SK-N-SH treated with all-trans-retinoic acid at 6 μM for 48 hours (cell line): ENCODE results near the gene CAMK4.

Source experiments
- ATAC-seq: fragments of 200-7000 bp; cut with Tn5 transposase; 3 replicates; pipeline ENCODE4 v1.9.1; 2020; ENCODE audit warnings: mild to moderate bottlenecking, moderate library complexity
- ARNTL ChIP-seq: fragments of 450-650 bp; formaldehyde crosslinking; IDR thresholded peaks from 2 replicates; pipeline ENCODE4 v1.5.0; 2020; ENCODE audit warnings: low read depth, mild to moderate bottlenecking, moderate library complexity, borderline replicate concordance
- BACH2 ChIP-seq: fragments of 250-450 bp; sonication (Bioruptor Pico); IDR thresholded peaks from 2 replicates; pipeline ENCODE4 v1.9.0; 2021; ENCODE audit warnings: mild to moderate bottlenecking, borderline replicate concordance
- CSDC2 ChIP-seq: fragments of 250-450 bp; sonication (Bioruptor Pico); IDR thresholded peaks from 2 replicates; pipeline ENCODE4 v1.5.0; 2020; ENCODE audit warnings: mild to moderate bottlenecking, moderate library complexity
- CSRNP3 ChIP-seq: fragments of 250-450 bp; sonication (Bioruptor Pico); IDR thresholded peaks from 2 replicates; pipeline ENCODE4 v1.5.1; 2021; ENCODE audit warnings: mild to moderate bottlenecking, moderate library complexity
- GLIS3 ChIP-seq: fragments of 250-450 bp; sonication (Bioruptor Pico); IDR thresholded peaks from 2 replicates; pipeline ENCODE4 v1.5.0; 2020; ENCODE audit warnings: mild to moderate bottlenecking, moderate library complexity
- ISL1 ChIP-seq: fragments of 250-450 bp; sonication (Bioruptor Pico); IDR thresholded peaks from 2 replicates; pipeline ENCODE4 v2.1.2; 2022; ENCODE audit warnings: mild to moderate bottlenecking, moderate library complexity
- OSR1 ChIP-seq: fragments of 250-450 bp; sonication (Bioruptor Pico); IDR thresholded peaks from 2 replicates; pipeline ENCODE4 v1.8.0; 2022; ENCODE audit warnings: moderate library complexity, mild to moderate bottlenecking, inconsistent platforms
- PATZ1 ChIP-seq: fragments of 250-450 bp; sonication (Bioruptor Pico); IDR thresholded peaks from 2 replicates; pipeline ENCODE4 v1.8.0; 2020; ENCODE audit warnings: mild to moderate bottlenecking, moderate library complexity, borderline replicate concordance
- POU6F1 ChIP-seq: fragments of 250-450 bp; sonication (Bioruptor Pico); IDR thresholded peaks from 2 replicates; pipeline ENCODE4 v1.8.0; 2021; ENCODE audit warnings: low read depth, mild to moderate bottlenecking, moderate library complexity, borderline replicate concordance
- PPARA ChIP-seq: fragments of 250-450 bp; sonication (Bioruptor Pico); IDR thresholded peaks from 2 replicates; pipeline ENCODE4 v1.5.0; 2020; ENCODE audit warnings: mild to moderate bottlenecking, borderline replicate concordance
- RARB ChIP-seq: fragments of 250-450 bp; sonication (Bioruptor Pico); IDR thresholded peaks from 2 replicates; pipeline ENCODE4 v1.8.0; 2021; ENCODE audit warnings: mild to moderate bottlenecking, moderate library complexity
- SNAI2 ChIP-seq: fragments of 250-450 bp; sonication (Bioruptor Pico); IDR thresholded peaks from 2 replicates; pipeline ENCODE4 v1.5.0; 2020; ENCODE audit warnings: mild to moderate bottlenecking, moderate library complexity
- TCF4 ChIP-seq: fragments of 250-450 bp; sonication (Bioruptor Pico); IDR thresholded peaks from 2 replicates; pipeline ENCODE4 v1.8.0; 2021; ENCODE audit warnings: mild to moderate bottlenecking, moderate library complexity, borderline replicate concordance
- TOX ChIP-seq: fragments of 250-450 bp; sonication (Bioruptor Pico); IDR thresholded peaks from 2 replicates; pipeline ENCODE4 v1.8.0; 2021; ENCODE audit warnings: mild to moderate bottlenecking, moderate library complexity, borderline replicate concordance
- TSHZ2 ChIP-seq: fragments of 250-450 bp; sonication (Bioruptor Pico); IDR thresholded peaks from 2 replicates; pipeline ENCODE4 v1.5.0; 2020; ENCODE audit warnings: mild to moderate bottlenecking, moderate library complexity
- ZC3H10 ChIP-seq: fragments of 250-450 bp; sonication (Bioruptor Pico); IDR thresholded peaks from 2 replicates; pipeline ENCODE4 v1.5.1; 2021; ENCODE audit warnings: mild to moderate bottlenecking, moderate library complexity
- ZFP3 ChIP-seq: fragments of 250-450 bp; sonication (Bioruptor Pico); IDR thresholded peaks from 2 replicates; pipeline ENCODE4 v1.5.0; 2020; ENCODE audit warnings: mild to moderate bottlenecking, moderate library complexity
- ZFP30 ChIP-seq: fragments of 450-650 bp; formaldehyde crosslinking; IDR thresholded peaks from 2 replicates; pipeline ENCODE4 v1.5.0; 2022; ENCODE audit warnings: mild to moderate bottlenecking, moderate library complexity
- ZNF565 ChIP-seq: fragments of 450-650 bp; formaldehyde crosslinking; conservative IDR thresholded peaks from 2 replicates; pipeline ENCODE4 v1.5.0; 2020; ENCODE audit warnings: low read depth, mild to moderate bottlenecking, moderate library complexity
- ZNF8 ChIP-seq: fragments of 450-650 bp; formaldehyde crosslinking; IDR thresholded peaks from 2 replicates; pipeline ENCODE4 v1.5.0; 2020; ENCODE audit warnings: mild to moderate bottlenecking, moderate library complexity

CAMK4 gene

GRCh38 chr5:111194925-111195324 is 29.3 kb upstream of the CAMK4 start:
- TF ChIP-seq CSDC2 (CRISPR knock-in tag) (no peak), ZFP30 (CRISPR knock-in tag) (no peak), GLIS3 (no peak), POU6F1 (CRISPR knock-in tag) (no peak)
- ATAC-seq: no peak

- TF ChIP-seq ZNF565 (CRISPR knock-in tag) (no peak), TOX (CRISPR knock-in tag) (no peak), SNAI2 (CRISPR knock-in tag) (no peak), ZC3H10 (CRISPR knock-in tag) (no peak), ZNF8 (CRISPR knock-in tag) (no peak), CSDC2 (CRISPR knock-in tag) (no peak), OSR1 (CRISPR knock-in tag) (no peak), ZFP30 (CRISPR knock-in tag) (no peak), ZFP3 (CRISPR knock-in tag) (no peak), TCF4 (CRISPR knock-in tag) (no peak), PATZ1 (no peak), TSHZ2 (CRISPR knock-in tag) (no peak), CSRNP3 (no peak), PPARA (CRISPR knock-in tag) (no peak), ARNTL (CRISPR knock-in tag) (no peak), RARB (CRISPR knock-in tag) (no peak)
Observed at GRCh38 chr5:111197523-111197922, 26.7 kb upstream of the CAMK4 start.

GRCh38 chr5:111198281-111198966 is 25.8 kb upstream of the CAMK4 start:
- ATAC-seq: no peak
- no peak for TF ChIP-seq GLIS3
- TF ChIP-seq POU6F1 (CRISPR knock-in tag): no peak
- TF ChIP-seq CSRNP3: no peak
- no peak for TF ChIP-seq BACH2 (CRISPR knock-in tag)
- TF ChIP-seq ZNF565 (CRISPR knock-in tag): no peak
- TF ChIP-seq TOX (CRISPR knock-in tag): no peak
- TF ChIP-seq PATZ1: no peak
- no peak for TF ChIP-seq RARB (CRISPR knock-in tag)
- no peak for TF ChIP-seq ISL1
- TF ChIP-seq, all 23 proteins: peak for 0

More at GRCh38 chr5:111197523-111197922, 26.7 kb upstream of the CAMK4 start:
- ATAC-seq: peak; percentile 55
